ENCODE measurements around the gene SUCLG2.

GRCh38 chr3:67624687-67625086 is 29.7 kb downstream of the SUCLG2 start:
- TF ChIP-seq CTCF (IDR thresholded peaks at IDR 0.05): no peak
- no peak for TF ChIP-seq POLR2AphosphoS5 (IDR thresholded peaks at IDR 0.05)
- TF ChIP-seq POLR2A (IDR thresholded peaks at IDR 0.05): no peak
- TF ChIP-seq EP300 (IDR thresholded peaks at IDR 0.05): no peak
